Fibroblast of lung (primary cell): ENCODE data around the gene CNTFR. TPM values are rescaled to one million over a fixed set of nuclear protein-coding genes. Genes with fewer than 3 reads are reported as not detected.

Experiments used
- DNase-seq, 2 donors: peaks; one replicate each; pipeline versions ENCODE4 v3.0.0 to v3.0.0-alpha.2; 2010; ENCODE audit warnings: low read depth in 2 of 2
- H2AFZ ChIP-seq: 2 replicates; pipeline ENCODE4 v1.5.1; 2012; ENCODE audit warnings: low read length, control low read depth, inconsistent platforms
- H3K27ac ChIP-seq: 2 replicates; pipeline ENCODE4 v1.5.1; 2011; ENCODE audit warnings: low read length, control low read depth; ENCODE audit not compliant: insufficient read depth
- H3K27me3 ChIP-seq: 2 replicates; pipeline ENCODE4 v1.5.1; 2011; ENCODE audit warnings: mild to moderate bottlenecking, low read length; ENCODE audit not compliant: control insufficient read depth, insufficient read depth
- H3K36me3 ChIP-seq: 2 replicates; pipeline ENCODE4 v1.5.1; 2011; ENCODE audit warnings: low read length; ENCODE audit not compliant: control insufficient read depth, insufficient read depth
- H3K4me1 ChIP-seq: 2 replicates; pipeline ENCODE4 v1.5.1; 2011; ENCODE audit warnings: low read length; ENCODE audit not compliant: control insufficient read depth, insufficient read depth; ENCODE audit errors: extremely low read depth
- H3K4me2 ChIP-seq: 2 replicates; pipeline ENCODE4 v1.5.1; 2011; ENCODE audit warnings: low read length, control low read depth; ENCODE audit not compliant: insufficient read depth; ENCODE audit errors: extremely low read depth
- H3K4me3 ChIP-seq, 4 experiments: fragments of 200-600 bp in 1 of 4; sonication (generic) in 1 of 4; replicated peaks in 1 of 4; 2 replicates each; pipeline ENCODE4 v1.5.1; 2011 to 2016; ENCODE audit warnings: low read length in 4 of 4, low read depth in 3 of 4, mild to moderate bottlenecking in 3 of 4, control low read depth in 2 of 4, inconsistent platforms in 1 of 4, mixed read lengths in 1 of 4; ENCODE audit not compliant: insufficient read depth in 1 of 4; ENCODE audit errors: control extremely low read depth in 1 of 4
- H3K79me2 ChIP-seq: 2 replicates; pipeline ENCODE4 v1.5.1; 2012; ENCODE audit warnings: mild to moderate bottlenecking, low read length, inconsistent platforms; ENCODE audit not compliant: control insufficient read depth, insufficient read depth
- H3K9ac ChIP-seq: 2 replicates; pipeline ENCODE4 v1.5.1; 2011; ENCODE audit warnings: mild to moderate bottlenecking, low read length, control low read depth; ENCODE audit not compliant: insufficient read depth
- H3K9me3 ChIP-seq: 2 replicates; pipeline ENCODE4 v1.5.1; 2012; ENCODE audit warnings: low read depth, low read length; ENCODE audit not compliant: control insufficient read depth, insufficient read depth
- H4K20me1 ChIP-seq: 2 replicates; pipeline ENCODE4 v1.5.1; 2011; ENCODE audit warnings: low read length; ENCODE audit not compliant: control insufficient read depth, insufficient read depth; ENCODE audit errors: extremely low read depth
- EZH2 ChIP-seq: IDR thresholded peaks from 2 replicates; pipeline ENCODE4 v1.5.1; 2012; ENCODE audit warnings: low read length, control low read depth, mild to moderate bottlenecking; ENCODE audit errors: missing control alignments
- polyA plus RNA-seq, 2 donors: library from polyadenylated mRNA; depleted of rRNA in 1 of 2; stranded (reverse) in 1 of 2; unstranded in 1 of 2; fragments of >200 nt; gene quantifications; 2 replicates each; pipeline ENCODE4 v1.2.1, GENCODE V29; 2011 to 2012; ENCODE audit warnings: missing spikeins in 1 of 2
- total RNA-seq: library from RNA; depleted of rRNA; stranded (reverse); fragments of >200 nt; gene quantifications from 2 replicates; pipeline ENCODE4 v1.2.1, GENCODE V29; 2014
- TF ChIP-seq, protein P1 (sequence below), 2 donors: IDR thresholded peaks in 1 of 2; conservative IDR thresholded peaks in 1 of 2; 1 replicate in 1 of 2; 2 replicates in 1 of 2; pipeline ENCODE4 v1.5.1; 2011 to 2012; ENCODE audit warnings: low read length in 2 of 2, control low read depth in 1 of 2, inconsistent platforms in 1 of 2, low read depth in 1 of 2, mild to moderate bottlenecking in 1 of 2

The CNTFR gene
- total and polyA plus RNA-seq, 2 donors (not counting 1 experiment from before 2014, with no cell fraction given): not detected

DNA sequence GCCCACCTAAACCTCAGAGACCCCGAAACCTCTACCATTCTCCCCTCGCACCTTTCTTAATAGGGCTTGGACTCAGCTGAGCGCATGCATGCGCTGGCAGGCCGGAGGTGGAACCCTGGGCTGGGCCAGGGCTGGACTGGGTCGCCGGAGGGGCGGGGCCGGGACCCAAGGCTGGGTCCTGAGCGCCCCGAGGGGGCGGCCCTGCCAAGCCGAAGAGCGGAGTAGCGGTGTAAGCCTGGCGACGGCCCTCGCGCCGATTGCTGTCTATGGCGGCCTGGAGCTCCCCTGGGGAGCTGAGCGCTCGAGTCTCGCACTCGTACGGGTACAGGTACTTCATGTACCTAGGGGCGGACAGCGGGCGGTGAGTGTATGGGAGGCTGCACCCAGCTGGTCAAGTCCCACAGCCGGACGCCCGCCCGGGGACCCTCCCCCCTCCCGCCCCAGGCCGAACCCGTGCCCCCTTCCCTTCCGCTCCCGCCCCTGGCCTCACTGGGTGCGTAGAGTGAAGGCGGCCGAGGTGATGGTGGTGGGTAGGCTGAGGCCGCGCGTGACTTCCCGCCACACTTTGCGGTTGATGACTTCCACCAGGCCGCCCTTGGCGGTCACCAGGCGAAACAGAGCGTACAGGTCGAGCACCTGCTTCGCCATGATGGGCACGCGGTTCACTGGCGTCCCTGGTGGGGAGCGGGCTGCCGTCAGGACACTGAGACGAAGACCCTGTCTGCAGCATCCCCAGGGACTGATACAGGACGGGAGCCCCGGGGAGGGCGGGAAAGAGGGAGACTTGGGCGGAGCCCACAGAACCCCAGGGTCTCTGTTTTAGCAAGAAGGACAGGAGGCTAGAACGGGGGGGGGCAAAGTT is 34.1 kb upstream of the CNTFR start:
- H4K20me1 ChIP-seq: no peaks in the 10 kb centered on the region
- H3K4me3 ChIP-seq: no peak overlapping the region
- peak; percentile 78 for TF ChIP-seq EZH2
- TF ChIP-seq, protein P1, sequence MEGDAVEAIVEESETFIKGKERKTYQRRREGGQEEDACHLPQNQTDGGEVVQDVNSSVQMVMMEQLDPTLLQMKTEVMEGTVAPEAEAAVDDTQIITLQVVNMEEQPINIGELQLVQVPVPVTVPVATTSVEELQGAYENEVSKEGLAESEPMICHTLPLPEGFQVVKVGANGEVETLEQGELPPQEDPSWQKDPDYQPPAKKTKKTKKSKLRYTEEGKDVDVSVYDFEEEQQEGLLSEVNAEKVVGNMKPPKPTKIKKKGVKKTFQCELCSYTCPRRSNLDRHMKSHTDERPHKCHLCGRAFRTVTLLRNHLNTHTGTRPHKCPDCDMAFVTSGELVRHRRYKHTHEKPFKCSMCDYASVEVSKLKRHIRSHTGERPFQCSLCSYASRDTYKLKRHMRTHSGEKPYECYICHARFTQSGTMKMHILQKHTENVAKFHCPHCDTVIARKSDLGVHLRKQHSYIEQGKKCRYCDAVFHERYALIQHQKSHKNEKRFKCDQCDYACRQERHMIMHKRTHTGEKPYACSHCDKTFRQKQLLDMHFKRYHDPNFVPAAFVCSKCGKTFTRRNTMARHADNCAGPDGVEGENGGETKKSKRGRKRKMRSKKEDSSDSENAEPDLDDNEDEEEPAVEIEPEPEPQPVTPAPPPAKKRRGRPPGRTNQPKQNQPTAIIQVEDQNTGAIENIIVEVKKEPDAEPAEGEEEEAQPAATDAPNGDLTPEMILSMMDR (conservative IDR thresholded peaks at IDR 0.05 in 1 of 2, IDR thresholded peaks at IDR 0.05 in 1 of 2; ENCODE audit: low read depth in 1 of 2, low read length in 2 of 2): no peak
- no peaks in the 10 kb centered on the region for H3K9me3 ChIP-seq
- H3K36me3 ChIP-seq: no peaks in the 10 kb centered on the region
- H3K27ac ChIP-seq: no peak overlapping the region
- H3K9ac ChIP-seq: no peak overlapping the region
- peaks cover 7% of the 10 kb centered on the region for H3K79me2 ChIP-seq
- no peak for DNase-seq
- peaks cover 56% of the 10 kb centered on the region for H3K27me3 ChIP-seq
- no peak overlapping the region for H2AFZ ChIP-seq
- no peaks in the 10 kb centered on the region for H3K4me1 ChIP-seq
- H3K4me2 ChIP-seq: no peak overlapping the region

DNA sequence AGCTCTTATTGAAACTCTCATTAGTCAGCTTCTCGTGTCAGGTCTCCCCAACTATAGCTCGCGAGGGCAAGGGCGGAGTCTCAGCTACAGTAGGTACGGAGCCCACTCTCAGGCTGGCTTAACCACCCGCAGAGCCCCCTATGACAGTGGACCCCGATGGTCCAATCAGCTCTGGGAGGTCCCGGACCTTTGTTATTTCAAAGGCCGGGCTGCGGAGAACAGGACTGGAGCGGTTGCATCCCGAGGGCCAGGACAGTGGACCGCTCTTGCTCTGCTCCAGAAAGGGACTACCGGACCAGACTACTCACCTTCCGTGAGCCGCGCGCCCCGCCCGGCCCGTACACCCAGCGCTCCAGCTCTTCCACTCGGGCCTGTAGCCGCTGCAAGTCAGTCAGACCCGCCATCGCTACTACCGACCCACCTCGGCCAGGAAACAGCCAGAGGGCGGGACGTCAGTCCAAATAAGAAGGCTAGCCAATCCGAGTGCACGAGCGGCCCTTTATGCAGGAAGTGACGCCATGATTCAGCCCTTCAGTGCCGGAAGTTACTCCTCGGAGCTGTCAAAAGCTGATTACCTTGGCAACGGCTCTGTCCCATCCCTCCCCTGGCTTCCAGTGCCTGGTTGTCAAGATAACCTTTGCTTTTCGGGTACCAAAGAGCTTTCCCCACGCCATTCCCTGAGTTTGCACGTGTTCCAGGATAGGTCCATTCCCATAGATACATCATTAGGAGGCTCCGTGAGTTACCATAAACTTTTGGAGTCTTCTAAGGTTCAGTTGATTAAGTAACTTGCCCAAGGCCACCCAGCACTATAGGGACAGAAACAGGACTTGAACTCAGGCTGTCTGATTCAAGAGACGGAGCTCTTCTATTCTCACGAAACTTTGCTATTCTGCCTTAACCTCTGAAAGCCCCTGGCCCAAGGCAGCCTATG is 30.8 kb upstream of the CNTFR start, which contains the start of gene DCTN3:
DCTN3 (minus strand) TSS at position 435 of the 934 bp plus-strand sequence; CDS start at position 404, 31 bp downstream.
- Histone ChIP-seq H3K79me2 (peaks cover 7% of the 10 kb centered on the region), H3K4me2 (peak within 1 kb of the TSS; percentile 91), H3K9ac (peak within 1 kb of the TSS; percentile 85), H4K20me1 (no peaks in the 10 kb centered on the region), H3K36me3 (peaks cover 18% of the 10 kb centered on the region), H3K4me1 (no peaks in the 10 kb centered on the region), H3K27me3 (peaks cover 25% of the 10 kb centered on the region), H3K9me3 (no peaks in the 10 kb centered on the region), H2AFZ (peak within 1 kb of the TSS; percentile 99), H3K4me3 (peak within 1 kb of the TSS; percentile 81 to 98 (median 87)), H3K27ac (peak within 1 kb of the TSS; percentile 64)
- TF ChIP-seq, protein P1 (conservative IDR thresholded peaks at IDR 0.05 in 1 of 2, IDR thresholded peaks at IDR 0.05 in 1 of 2; ENCODE audit: low read depth in 1 of 2, low read length in 2 of 2): no peak
- no peak for TF ChIP-seq EZH2
- DNase-seq: peak; percentile 95

DNA sequence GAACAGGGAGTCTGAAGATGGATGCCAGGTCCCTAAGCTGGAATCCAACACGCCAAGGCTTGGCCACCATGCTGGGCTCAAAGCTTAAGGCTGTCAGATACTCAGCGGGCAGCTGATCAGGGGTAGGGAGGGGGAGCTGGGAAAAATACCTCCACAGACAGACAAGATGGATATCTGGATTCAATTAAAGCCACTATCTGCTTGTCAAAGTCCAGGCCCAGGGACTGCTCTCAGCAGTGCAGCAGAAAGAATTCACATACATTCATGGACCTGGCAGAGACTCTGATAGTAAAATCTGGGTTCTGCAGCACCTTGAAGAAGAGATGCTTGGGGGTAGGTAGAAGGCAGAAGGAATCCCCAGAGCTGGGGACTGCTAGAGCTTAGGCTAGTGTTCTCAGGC is 25.6 kb upstream of the CNTFR start:
- no peak overlapping the region for H3K27ac ChIP-seq
- no peak overlapping the region for H3K9ac ChIP-seq
- H4K20me1 ChIP-seq: no peaks in the 10 kb centered on the region
- DNase-seq: no peak
- no peak overlapping the region for H3K4me2 ChIP-seq
- TF ChIP-seq, protein P1 (conservative IDR thresholded peaks at IDR 0.05 in 1 of 2, IDR thresholded peaks at IDR 0.05 in 1 of 2; ENCODE audit: low read depth in 1 of 2, low read length in 2 of 2): no peak
- no peak for TF ChIP-seq EZH2
- peaks cover 23% of the 10 kb centered on the region for H3K36me3 ChIP-seq
- peaks cover 7% of the 10 kb centered on the region for H3K79me2 ChIP-seq
- H3K9me3 ChIP-seq: no peaks in the 10 kb centered on the region
- H3K4me1 ChIP-seq: peaks cover 7% of the 10 kb centered on the region
- H3K4me3 ChIP-seq: no peak overlapping the region
- H2AFZ ChIP-seq: no peak overlapping the region
- H3K27me3 ChIP-seq: no peaks in the 10 kb centered on the region
